PC-3 (cell line): ENCODE data around the gene MYO3B. TPM values are rescaled to one million over a fixed set of nuclear protein-coding genes. Genes with fewer than 3 reads are reported as not detected.

Experiments
- ATAC-seq: fragments of 200-7000 bp; cut with Tn5 transposase; 2 replicates; pipeline ENCODE4 v1.9.1; 2020; ENCODE audit warnings: mild to moderate bottlenecking, moderate library complexity
- BruUV-seq: library from RNA; stranded (reverse); fragments of 400-500 nt; replicated peaks from 2 replicates; lab custom pipeline; 2021; lab: Mats Ljungman, UMichigan
- CTCF ChIA-PET: fragments of 300-600 bp; sonication (Branson Sonifier 250); formaldehyde crosslinking; loops from one replicate; lab custom pipeline; 2022; ENCODE audit warnings: antibody characterized with exemption; lab: Charles Lee
- POLR2A ChIA-PET: fragments of 300-600 bp; sonication (Branson Sonifier 250); formaldehyde crosslinking; loops from one replicate; lab custom pipeline; 2022; ENCODE audit warnings: antibody characterized with exemption; ENCODE audit not compliant: unreplicated experiment; lab: Charles Lee
- DNase-seq: peaks from one replicate; pipeline ENCODE4 v3.0.0-alpha.2; 2015
- H2AFZ ChIP-seq: fragments of 300-600 bp; sonication (generic); 2 replicates; pipeline ENCODE4 v1.6.0; 2016; ENCODE audit warnings: antibody characterized with exemption, low read length
- H3F3A ChIP-seq: fragments of 300-600 bp; sonication (generic); one replicate; pipeline ENCODE4 v1.6.0; 2017; ENCODE audit warnings: antibody characterized with exemption, low read length, control low read depth, mild to moderate bottlenecking; ENCODE audit not compliant: unreplicated experiment
- H3K27ac ChIP-seq: fragments of 300-600 bp; sonication (generic); 2 replicates; pipeline ENCODE4 v1.5.1; 2016; ENCODE audit warnings: mild to moderate bottlenecking, low read length
- H3K27me3 ChIP-seq: fragments of 300-600 bp; sonication (generic); 2 replicates; pipeline ENCODE4 v1.6.1; 2016; ENCODE audit warnings: low read length, mixed read lengths
- H3K36me3 ChIP-seq: fragments of 300-600 bp; sonication (generic); 2 replicates; pipeline ENCODE4 v1.6.1; 2016; ENCODE audit warnings: low read depth, mixed run types, low read length, mixed read lengths
- H3K4me1 ChIP-seq: fragments of 300-600 bp; sonication (generic); 2 replicates; pipeline ENCODE4 v1.5.1; 2016; ENCODE audit warnings: low read length; ENCODE audit not compliant: insufficient read depth
- H3K4me2 ChIP-seq: fragments of 300-600 bp; sonication (generic); 2 replicates; pipeline ENCODE4 v1.6.0; 2016; ENCODE audit warnings: low read length
- H3K4me3 ChIP-seq: fragments of 300-600 bp; sonication (generic); 2 replicates; pipeline ENCODE4 v1.5.1; 2016; ENCODE audit warnings: mild to moderate bottlenecking, low read length, mixed read lengths
- H3K79me2 ChIP-seq: fragments of 300-600 bp; sonication (generic); 2 replicates; pipeline ENCODE4 v1.6.1; 2017; ENCODE audit warnings: low read length, mixed read lengths
- H3K9ac ChIP-seq: fragments of 300-600 bp; sonication (generic); 2 replicates; pipeline ENCODE4 v1.6.0; 2016; ENCODE audit warnings: mild to moderate bottlenecking, low read length
- H3K9me2 ChIP-seq: fragments of 300-600 bp; sonication (generic); replicated peaks from 2 replicates; pipeline ENCODE4 v1.6.1; 2016; ENCODE audit warnings: mixed run types, low read length, mixed read lengths
- H3K9me3 ChIP-seq: fragments of 300-600 bp; sonication (generic); 2 replicates; pipeline ENCODE4 v1.6.1; 2016; ENCODE audit warnings: low read length, mixed read lengths
- H4K20me1 ChIP-seq: fragments of 300-600 bp; sonication (generic); 2 replicates; pipeline ENCODE4 v1.6.1; 2016; ENCODE audit warnings: low read length, mixed read lengths
- EZH2 ChIP-seq: fragments of 300-600 bp; sonication (generic); IDR thresholded peaks from one replicate; pipeline ENCODE4 v1.6.1; 2017; ENCODE audit warnings: antibody characterized with exemption, mild to moderate bottlenecking, low read length; ENCODE audit not compliant: unreplicated experiment
- EZH2phosphoT487 ChIP-seq: fragments of 300-600 bp; sonication (generic); IDR thresholded peaks from 2 replicates; pipeline ENCODE4 v1.6.1; 2018; ENCODE audit warnings: mild to moderate bottlenecking, antibody characterized with exemption, low read length, borderline replicate concordance
- intact Hi-C: fragments of 100-400 bp; cut with micrococcal nuclease; formaldehyde crosslinking; loops from 2 replicates; pipeline ENCODE4 v1.9.0; 2023
- total RNA-seq: library from RNA; depleted of rRNA; stranded (reverse); fragments of >200 nt; gene quantifications from 2 replicates; pipeline ENCODE4 v1.2.3, GENCODE V29; 2014
- TF ChIP-seq, protein P1 (sequence below): fragments of 300-600 bp; sonication (generic); conservative IDR thresholded peaks from 2 replicates; pipeline ENCODE4 v1.5.1; 2017; ENCODE audit warnings: antibody characterized with exemption, low read depth, mild to moderate bottlenecking, low read length

MYO3B gene
- total RNA-seq, 1 experiment from 2014 or later, result 1.1 TPM

DNA sequence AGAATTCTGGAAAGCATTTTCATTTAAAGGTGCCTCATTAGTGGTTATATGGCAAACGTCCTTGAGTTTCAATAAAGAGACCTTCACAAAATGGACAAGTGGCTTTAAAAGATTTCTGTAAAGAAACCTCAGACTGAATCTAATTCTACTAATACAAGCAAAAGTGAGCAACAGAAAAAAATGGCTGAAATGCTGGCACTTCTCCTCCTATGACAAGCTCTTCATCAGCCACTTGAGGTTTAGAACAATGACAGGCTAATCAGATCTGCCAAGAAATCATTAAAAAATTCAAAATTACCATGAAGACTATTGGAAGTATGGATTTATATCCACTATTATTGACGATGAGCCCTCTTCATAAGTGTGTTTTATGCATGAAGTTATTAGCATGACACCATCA, 71.8 kb downstream of the MYO3B start:
- Histone ChIP-seq H4K20me1 (no peaks in the 10 kb centered on the region), H3K4me3 (no peak overlapping the region), H3K9ac (no peak overlapping the region), H3F3A (no peaks in the 10 kb centered on the region), H3K27me3 (no peaks in the 10 kb centered on the region), H3K4me2 (no peak overlapping the region), H3K9me3 (no peaks in the 10 kb centered on the region), H3K9me2 (no peaks in the 10 kb centered on the region), H3K79me2 (no peaks in the 10 kb centered on the region), H3K4me1 (no peaks in the 10 kb centered on the region), H3K36me3 (no peaks in the 10 kb centered on the region), H2AFZ (no peak overlapping the region), H3K27ac (no peak overlapping the region)
- CTCF ChIA-PET, result interaction anchor here (0.6 kb wide), 1 partner anchor 317 kb away, joined by 3 read pairs; no protein-coding TSS in a partner anchor
- POLR2A ChIA-PET, result no interaction called here
- ATAC-seq, result no peak
- DNase-seq, result no peak
- BruUV-seq, result no TSS peak
- TF ChIP-seq, protein P1, sequence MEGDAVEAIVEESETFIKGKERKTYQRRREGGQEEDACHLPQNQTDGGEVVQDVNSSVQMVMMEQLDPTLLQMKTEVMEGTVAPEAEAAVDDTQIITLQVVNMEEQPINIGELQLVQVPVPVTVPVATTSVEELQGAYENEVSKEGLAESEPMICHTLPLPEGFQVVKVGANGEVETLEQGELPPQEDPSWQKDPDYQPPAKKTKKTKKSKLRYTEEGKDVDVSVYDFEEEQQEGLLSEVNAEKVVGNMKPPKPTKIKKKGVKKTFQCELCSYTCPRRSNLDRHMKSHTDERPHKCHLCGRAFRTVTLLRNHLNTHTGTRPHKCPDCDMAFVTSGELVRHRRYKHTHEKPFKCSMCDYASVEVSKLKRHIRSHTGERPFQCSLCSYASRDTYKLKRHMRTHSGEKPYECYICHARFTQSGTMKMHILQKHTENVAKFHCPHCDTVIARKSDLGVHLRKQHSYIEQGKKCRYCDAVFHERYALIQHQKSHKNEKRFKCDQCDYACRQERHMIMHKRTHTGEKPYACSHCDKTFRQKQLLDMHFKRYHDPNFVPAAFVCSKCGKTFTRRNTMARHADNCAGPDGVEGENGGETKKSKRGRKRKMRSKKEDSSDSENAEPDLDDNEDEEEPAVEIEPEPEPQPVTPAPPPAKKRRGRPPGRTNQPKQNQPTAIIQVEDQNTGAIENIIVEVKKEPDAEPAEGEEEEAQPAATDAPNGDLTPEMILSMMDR, result no peak
- TF ChIP-seq EZH2phosphoT487, result no peak
- no peak for TF ChIP-seq EZH2
- intact Hi-C loops, result no loop called here

DNA sequence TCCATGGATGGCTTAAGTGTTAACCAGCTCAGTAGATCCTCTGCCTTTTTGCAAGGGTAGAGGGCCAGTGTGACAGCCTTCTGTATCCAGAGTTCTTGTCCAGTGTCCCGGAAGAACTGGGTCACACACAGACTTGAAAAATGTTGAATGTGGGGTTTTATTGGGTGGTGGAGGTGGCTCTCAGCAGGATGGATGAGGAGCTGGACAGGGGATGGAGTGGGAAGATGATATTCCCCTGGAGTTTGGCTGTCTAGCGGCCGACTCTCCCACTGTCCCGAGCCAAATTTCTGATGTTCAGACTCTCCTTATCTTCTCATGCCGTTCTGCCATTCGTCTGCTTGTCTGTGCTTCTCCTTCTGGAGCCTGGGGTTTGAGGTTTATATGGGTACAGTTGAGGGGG, 72.6 kb downstream of the MYO3B start:
- Histone ChIP-seq H3K36me3 (no peaks in the 10 kb centered on the region), H3F3A (no peaks in the 10 kb centered on the region), H3K9me3 (no peaks in the 10 kb centered on the region), H2AFZ (no peak overlapping the region), H3K27ac (no peak overlapping the region), H4K20me1 (no peaks in the 10 kb centered on the region), H3K4me1 (no peaks in the 10 kb centered on the region), H3K79me2 (no peaks in the 10 kb centered on the region), H3K27me3 (no peaks in the 10 kb centered on the region), H3K9me2 (no peaks in the 10 kb centered on the region), H3K4me3 (no peak overlapping the region), H3K4me2 (no peak overlapping the region), H3K9ac (no peak overlapping the region)
- TF ChIP-seq EZH2phosphoT487, result no peak
- TF ChIP-seq EZH2, result no peak
- TF ChIP-seq, protein P1, result no peak
- DNase-seq, result no peak
- ChIA-PET POLR2A (no interaction called here), CTCF (no interaction called here)
- no peak for ATAC-seq
- no TSS peak for BruUV-seq
- intact Hi-C loops, result no loop called here

DNA sequence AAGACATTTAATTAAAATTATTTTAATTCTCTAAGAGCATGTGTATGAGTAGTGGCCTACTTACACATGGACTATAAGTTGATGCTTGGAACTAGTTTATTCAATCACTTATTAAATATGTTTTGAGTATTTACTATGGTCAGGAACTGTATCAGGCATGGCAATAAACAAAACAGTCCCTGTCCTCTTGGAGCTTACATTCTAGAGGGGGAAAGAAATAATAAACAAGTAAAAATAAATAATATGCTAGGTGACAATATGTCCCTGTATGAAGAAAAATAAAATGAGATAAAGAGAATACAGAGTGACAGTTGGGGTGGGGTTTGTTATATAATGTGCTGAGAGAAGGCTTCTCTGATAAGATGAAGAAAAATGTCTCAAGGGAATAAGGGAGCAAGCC, 74.5 kb downstream of the MYO3B start:
- H3K27me3 ChIP-seq, result no peaks in the 10 kb centered on the region
- no peaks in the 10 kb centered on the region for H3K4me1 ChIP-seq
- H2AFZ ChIP-seq, result no peak overlapping the region
- TF ChIP-seq EZH2phosphoT487, result no peak
- intact Hi-C loops, result no loop called here
- no peak for ATAC-seq
- ChIA-PET CTCF (no interaction called here), POLR2A (no interaction called here)
- no TSS peak for BruUV-seq
- no peak overlapping the region for H3K4me2 ChIP-seq
- H3K9ac ChIP-seq, result no peak overlapping the region
- DNase-seq, result no peak
- no peaks in the 10 kb centered on the region for H3K9me3 ChIP-seq
- H4K20me1 ChIP-seq, result no peaks in the 10 kb centered on the region
- no peaks in the 10 kb centered on the region for H3K9me2 ChIP-seq
- H3K27ac ChIP-seq, result no peak overlapping the region
- H3K4me3 ChIP-seq, result no peak overlapping the region
- no peaks in the 10 kb centered on the region for H3K79me2 ChIP-seq
- no peaks in the 10 kb centered on the region for H3F3A ChIP-seq
- H3K36me3 ChIP-seq, result no peaks in the 10 kb centered on the region
